T-helper 2 cell treated with Interferon-gamma antibody and Interleukin-4, amounts not matched to agents 5 μg/mL and 100 μg/mL, for 36 hours (primary cell): ENCODE data around the gene RNF20.
"Not testable (repeated sequence)": the region's sequence is repeated elsewhere in the genome, so short reads cannot be mapped to it uniquely, and the experiment has no call there.

Source experiments
- DNase-seq: peaks from one replicate; pipeline ENCODE4 v3.0.0; 2021; ENCODE audit warnings: low spot score
- H3K27ac Mint-ChIP-seq: one replicate; pipeline ENCODE4 v1.8.0; 2021; ENCODE audit warnings: mild to moderate bottlenecking, mixed read lengths
- H3K27me3 Mint-ChIP-seq: one replicate; pipeline ENCODE4 v1.8.0; 2021; ENCODE audit warnings: low read depth, mixed read lengths
- H3K36me3 Mint-ChIP-seq: one replicate; pipeline ENCODE4 v1.8.0; 2021; ENCODE audit warnings: low read depth, mixed read lengths
- H3K4me1 Mint-ChIP-seq: one replicate; pipeline ENCODE4 v1.8.0; 2021; ENCODE audit warnings: low read depth, mixed read lengths
- H3K4me3 Mint-ChIP-seq: one replicate; pipeline ENCODE4 v1.8.0; 2022; ENCODE audit warnings: mild to moderate bottlenecking, moderate library complexity, mixed read lengths
- H3K9me3 Mint-ChIP-seq: one replicate; pipeline ENCODE4 v1.8.0; 2021; ENCODE audit warnings: mixed read lengths

RNF20 gene

GRCh38 chr9:101586651-101587050 is 53.0 kb downstream of the RNF20 start:
- peak; percentile 21 for DNase-seq
- Mint-ChIP-seq H3K27ac (no peak overlapping the region), H3K27me3 (peaks cover 2% of the 10 kb centered on the region), H3K4me1 (peaks cover 11% of the 10 kb centered on the region), H3K9me3 (no peaks in the 10 kb centered on the region), H3K36me3 (no peaks in the 10 kb centered on the region), H3K4me3 (no peak overlapping the region)

GRCh38 chr9:101587332-101588043 is 53.8 kb downstream of the RNF20 start:
- Mint-ChIP-seq H3K9me3 (no peaks in the 10 kb centered on the region), H3K4me1 (peaks cover 11% of the 10 kb centered on the region), H3K4me3 (no peak overlapping the region), H3K36me3 (no peaks in the 10 kb centered on the region), H3K27ac (no peak overlapping the region), H3K27me3 (peaks cover 6% of the 10 kb centered on the region)
- DNase-seq, result no peak

- H3K9me3 Mint-ChIP-seq, DNase-seq, H3K36me3 Mint-ChIP-seq, H3K27ac Mint-ChIP-seq, H3K4me3 Mint-ChIP-seq, H3K27me3 Mint-ChIP-seq: not testable (repeated sequence)
- peaks cover 11% of the 10 kb centered on the region for H3K4me1 Mint-ChIP-seq
These were observed 56.4 kb downstream of the RNF20 start for GRCh38 chr9:101590074-101590473.

GRCh38 chr9:101590901-101591300 is 57.2 kb downstream of the RNF20 start:
- no peak for DNase-seq
- peaks cover 7% of the 10 kb centered on the region for H3K4me1 Mint-ChIP-seq
- no peaks in the 10 kb centered on the region for H3K9me3 Mint-ChIP-seq
- H3K4me3 Mint-ChIP-seq, result no peak overlapping the region
- H3K27ac Mint-ChIP-seq, result no peak overlapping the region
- no peaks in the 10 kb centered on the region for H3K36me3 Mint-ChIP-seq
- H3K27me3 Mint-ChIP-seq, result peaks cover 6% of the 10 kb centered on the region

- no peaks in the 10 kb centered on the region for H3K36me3 Mint-ChIP-seq
- peaks cover 6% of the 10 kb centered on the region for H3K27me3 Mint-ChIP-seq
- no peak overlapping the region for H3K27ac Mint-ChIP-seq
- H3K4me3 Mint-ChIP-seq, result no peak overlapping the region
- peaks cover under 1% of the 10 kb centered on the region for H3K4me1 Mint-ChIP-seq
- H3K9me3 Mint-ChIP-seq, result no peaks in the 10 kb centered on the region
- no peak for DNase-seq
These were observed 58.3 kb downstream of the RNF20 start for GRCh38 chr9:101591787-101592446.

GRCh38 chr9:101592788-101593187 is 59.1 kb downstream of the RNF20 start:
- Mint-ChIP-seq H3K36me3 (no peaks in the 10 kb centered on the region), H3K27me3 (peaks cover 6% of the 10 kb centered on the region)

GRCh38 chr9:101593345-101593744 is 59.7 kb downstream of the RNF20 start:
- Mint-ChIP-seq H3K27me3 (peaks cover 4% of the 10 kb centered on the region), H3K36me3 (no peaks in the 10 kb centered on the region), H3K4me3 (no peak overlapping the region), H3K27ac (no peak overlapping the region), H3K4me1 (no peaks in the 10 kb centered on the region), H3K9me3 (no peaks in the 10 kb centered on the region)
- DNase-seq, result no peak

More at GRCh38 chr9:101592788-101593187, 59.1 kb downstream of the RNF20 start:
- DNase-seq, result no peak
- no peak overlapping the region for H3K4me3 Mint-ChIP-seq
- no peaks in the 10 kb centered on the region for H3K9me3 Mint-ChIP-seq
- no peak overlapping the region for H3K27ac Mint-ChIP-seq
- H3K4me1 Mint-ChIP-seq, result no peaks in the 10 kb centered on the region

- Mint-ChIP-seq H3K9me3 (no peaks in the 10 kb centered on the region), H3K27ac (no peak within 1 kb of the TSS), H3K27me3 (peaks cover 4% of the 10 kb centered on the region), H3K4me3 (no peak within 1 kb of the TSS), H3K36me3 (no peaks in the 10 kb centered on the region), H3K4me1 (no peaks in the 10 kb centered on the region)
- DNase-seq, result no peak
These were observed 61.1 kb downstream of the RNF20 start, which contains the start of gene PPP3R2 for GRCh38 chr9:101594796-101595195. Gene PPP3R2, minus strand, starts transcription at chr9:101594969. Its CDS starts 48 bp downstream, at chr9:101594921.

GRCh38 chr9:101601904-101602765 is 68.5 kb downstream of the RNF20 start:
- no peaks in the 10 kb centered on the region for H3K4me1 Mint-ChIP-seq
- H3K4me3 Mint-ChIP-seq, result no peak overlapping the region
- no peak for DNase-seq
- H3K27me3 Mint-ChIP-seq, result peaks cover 11% of the 10 kb centered on the region
- no peak overlapping the region for H3K27ac Mint-ChIP-seq
- H3K36me3 Mint-ChIP-seq, result no peaks in the 10 kb centered on the region
- no peaks in the 10 kb centered on the region for H3K9me3 Mint-ChIP-seq

GRCh38 chr9:101604296-101604695 is 70.6 kb downstream of the RNF20 start:
- H3K27me3 Mint-ChIP-seq, result peaks cover 11% of the 10 kb centered on the region
- no peak for DNase-seq

GRCh38 chr9:101605547-101605946 is 71.9 kb downstream of the RNF20 start:
- H3K27me3 Mint-ChIP-seq, result peaks cover 11% of the 10 kb centered on the region
- H3K4me1 Mint-ChIP-seq, result no peaks in the 10 kb centered on the region
- no peak overlapping the region for H3K27ac Mint-ChIP-seq
- H3K9me3 Mint-ChIP-seq, result no peaks in the 10 kb centered on the region
- no peak for DNase-seq
- H3K36me3 Mint-ChIP-seq, result no peaks in the 10 kb centered on the region
- H3K4me3 Mint-ChIP-seq, result no peak overlapping the region

More at GRCh38 chr9:101604296-101604695, 70.6 kb downstream of the RNF20 start:
- Mint-ChIP-seq H3K4me3 (no peak overlapping the region), H3K36me3 (no peaks in the 10 kb centered on the region), H3K4me1 (no peaks in the 10 kb centered on the region), H3K9me3 (no peaks in the 10 kb centered on the region), H3K27ac (no peak overlapping the region)
